Measurements from ENCODE around the gene PHKA2.

DNA sequence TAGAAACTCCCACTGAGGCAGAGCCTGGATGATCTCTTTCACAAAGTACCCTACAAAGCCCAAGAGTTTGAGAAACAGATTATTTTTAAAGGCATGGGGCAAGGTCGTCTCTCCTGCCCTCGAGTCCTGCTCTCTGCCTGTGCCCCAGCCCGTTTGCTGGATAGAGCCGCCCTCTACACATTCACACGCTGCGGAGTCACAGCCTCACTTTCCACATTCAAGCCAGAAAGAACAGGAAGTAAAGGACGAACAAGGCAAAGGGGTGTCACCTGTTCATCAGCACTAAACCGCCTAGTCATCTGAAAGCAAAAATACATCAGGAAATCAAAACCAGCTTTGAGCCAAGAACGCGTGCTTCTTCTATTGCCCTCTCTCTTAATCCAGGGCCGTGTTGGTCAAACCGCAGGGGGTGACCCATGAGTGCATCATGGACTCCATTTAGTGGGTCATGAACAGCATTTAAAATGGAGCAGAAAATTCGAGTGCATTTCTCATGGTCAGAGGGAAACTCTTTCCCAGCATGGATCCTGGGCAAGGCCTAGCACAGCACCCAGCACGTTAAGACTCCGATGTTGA is 83.4 kb downstream of the PHKA2 start:
- TF ChIP-seq, protein P1, sequence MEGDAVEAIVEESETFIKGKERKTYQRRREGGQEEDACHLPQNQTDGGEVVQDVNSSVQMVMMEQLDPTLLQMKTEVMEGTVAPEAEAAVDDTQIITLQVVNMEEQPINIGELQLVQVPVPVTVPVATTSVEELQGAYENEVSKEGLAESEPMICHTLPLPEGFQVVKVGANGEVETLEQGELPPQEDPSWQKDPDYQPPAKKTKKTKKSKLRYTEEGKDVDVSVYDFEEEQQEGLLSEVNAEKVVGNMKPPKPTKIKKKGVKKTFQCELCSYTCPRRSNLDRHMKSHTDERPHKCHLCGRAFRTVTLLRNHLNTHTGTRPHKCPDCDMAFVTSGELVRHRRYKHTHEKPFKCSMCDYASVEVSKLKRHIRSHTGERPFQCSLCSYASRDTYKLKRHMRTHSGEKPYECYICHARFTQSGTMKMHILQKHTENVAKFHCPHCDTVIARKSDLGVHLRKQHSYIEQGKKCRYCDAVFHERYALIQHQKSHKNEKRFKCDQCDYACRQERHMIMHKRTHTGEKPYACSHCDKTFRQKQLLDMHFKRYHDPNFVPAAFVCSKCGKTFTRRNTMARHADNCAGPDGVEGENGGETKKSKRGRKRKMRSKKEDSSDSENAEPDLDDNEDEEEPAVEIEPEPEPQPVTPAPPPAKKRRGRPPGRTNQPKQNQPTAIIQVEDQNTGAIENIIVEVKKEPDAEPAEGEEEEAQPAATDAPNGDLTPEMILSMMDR (IDR thresholded peaks at IDR 0.05): no peak
- TF ChIP-seq POLR2A (IDR thresholded peaks at IDR 0.05): no peak

Measured in uterus (tissue), 2 donors.